GM21526 (cell line): Measurements from ENCODE around the gene TCF15.
"Not testable (repeated sequence)": the region's sequence is repeated elsewhere in the genome, so short reads cannot be mapped to it uniquely, and the experiment has no call there.

Experiments
- ATAC-seq: cut with Tn5 transposase; IDR thresholded peaks from one replicate; pipeline ENCODE4 v1.9.1; 2021; ENCODE audit warnings: moderate library complexity; ENCODE audit not compliant: unreplicated experiment, low FRiP score

Gene TCF15

GRCh38 chr20:584161-584970 lies 25.7 kb downstream of the TCF15 start:
- no peak for ATAC-seq

GRCh38 chr20:582204-582603 lies 27.9 kb downstream of the TCF15 start:
- ATAC-seq = no peak

GRCh38 chr20:578940-579690 lies 31.0 kb downstream of the TCF15 start:
- not testable (repeated sequence) for ATAC-seq

- no peak for ATAC-seq
Observed at GRCh38 chr20:577167-577791, 32.8 kb downstream of the TCF15 start.

GRCh38 chr20:576156-576555 lies 34.0 kb downstream of the TCF15 start:
- no peak for ATAC-seq

- ATAC-seq = no peak
Observed at GRCh38 chr20:575230-575629, 34.9 kb downstream of the TCF15 start.

- no peak for ATAC-seq
Observed at GRCh38 chr20:574297-574942, 35.7 kb downstream of the TCF15 start.

- no peak for ATAC-seq
Observed at GRCh38 chr20:573414-574296, 36.5 kb downstream of the TCF15 start.

- ATAC-seq = no peak
Observed at GRCh38 chr20:572727-573126, 37.4 kb downstream of the TCF15 start.

GRCh38 chr20:571754-572441 lies 38.2 kb downstream of the TCF15 start:
- no peak for ATAC-seq

GRCh38 chr20:568673-569415 lies 41.3 kb downstream of the TCF15 start:
- no peak for ATAC-seq

GRCh38 chr20:568097-568652 lies 41.9 kb downstream of the TCF15 start:
- no peak for ATAC-seq

- ATAC-seq = no peak
Observed at GRCh38 chr20:564192-564591, 45.9 kb downstream of the TCF15 start.

- ATAC-seq = no peak
Observed at GRCh38 chr20:563187-563586, 46.9 kb downstream of the TCF15 start.

GRCh38 chr20:562232-562897 lies 47.7 kb downstream of the TCF15 start:
- no peak for ATAC-seq

GRCh38 chr20:561437-562231 lies 48.5 kb downstream of the TCF15 start:
- no peak for ATAC-seq

GRCh38 chr20:560680-561079 lies 49.4 kb downstream of the TCF15 start:
- ATAC-seq = no peak
